Right kidney (tissue), 1 donor: Measurements from ENCODE around the gene FNDC3B.

Source experiments
- DNase-seq: peaks from one replicate; pipeline ENCODE4 v3.0.0-alpha.2; 2016

FNDC3B gene

DNA sequence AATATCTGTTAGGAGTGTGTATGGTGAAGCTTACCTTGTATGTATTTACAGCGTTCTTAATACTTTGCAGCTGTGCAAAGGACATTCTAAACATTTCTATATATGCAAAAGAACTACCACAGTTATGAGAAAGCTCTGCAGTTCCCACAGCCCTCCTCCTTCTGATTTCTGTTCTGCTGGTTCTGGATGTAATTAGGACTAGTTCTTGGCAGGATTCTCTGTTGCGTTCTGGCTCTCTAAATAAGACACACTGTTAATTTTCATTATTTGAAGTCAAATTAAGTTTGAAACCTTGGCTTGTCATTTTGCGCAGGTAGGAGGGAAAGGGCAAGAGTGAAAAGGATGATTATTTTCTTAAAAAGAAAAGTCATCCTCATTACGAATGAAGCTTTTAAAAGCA, 76.4 kb downstream of the FNDC3B start:
- DNase-seq: no peak

DNA sequence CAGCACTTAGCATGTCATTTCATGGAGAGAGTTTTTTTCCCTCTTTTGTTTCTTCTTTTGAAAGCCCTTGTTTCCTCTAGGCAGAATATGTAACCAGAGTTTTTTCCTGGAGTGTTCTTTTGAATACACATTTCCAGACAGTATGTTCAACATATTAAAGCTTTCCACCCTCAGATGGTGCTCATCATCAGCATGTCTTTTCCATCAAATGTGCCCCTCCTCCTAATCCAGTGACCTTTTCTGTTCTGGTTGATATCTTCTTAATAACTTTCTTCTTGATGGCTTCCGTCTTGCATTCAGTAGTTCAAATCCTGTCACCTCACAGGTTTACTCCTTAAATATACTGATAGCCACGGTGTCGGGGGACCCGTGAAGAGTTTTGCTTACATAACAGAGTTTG, 78.6 kb downstream of the FNDC3B start:
- DNase-seq: no peak

GRCh38 chr3:172119266-172119969, 80.0 kb downstream of the FNDC3B start:
- DNase-seq: no peak

- no peak for DNase-seq
These were observed 81.5 kb downstream of the FNDC3B start for GRCh38 chr3:172120912-172121311.

GRCh38 chr3:172121981-172122380, 82.6 kb downstream of the FNDC3B start:
- DNase-seq: no peak

DNA sequence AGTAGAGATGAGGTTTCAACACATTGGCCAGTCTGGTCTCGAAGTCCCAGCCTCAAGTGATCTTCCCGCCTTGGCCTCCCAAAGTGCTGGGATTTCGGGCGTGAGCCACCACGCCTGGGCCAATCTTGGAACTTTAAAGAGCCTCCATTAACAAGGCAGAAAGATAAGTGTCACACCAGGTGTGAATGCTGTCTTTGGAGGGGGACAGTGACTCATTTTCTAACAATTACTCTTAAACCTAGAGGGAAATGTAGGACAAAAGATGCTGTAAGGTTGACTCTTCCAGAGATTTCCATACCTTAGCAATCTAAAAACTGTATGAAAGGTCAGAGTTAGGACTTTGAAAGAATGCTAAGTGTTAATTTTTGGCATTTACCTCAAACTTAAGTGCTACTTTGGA, 84.9 kb downstream of the FNDC3B start:
- DNase-seq: no peak

DNA sequence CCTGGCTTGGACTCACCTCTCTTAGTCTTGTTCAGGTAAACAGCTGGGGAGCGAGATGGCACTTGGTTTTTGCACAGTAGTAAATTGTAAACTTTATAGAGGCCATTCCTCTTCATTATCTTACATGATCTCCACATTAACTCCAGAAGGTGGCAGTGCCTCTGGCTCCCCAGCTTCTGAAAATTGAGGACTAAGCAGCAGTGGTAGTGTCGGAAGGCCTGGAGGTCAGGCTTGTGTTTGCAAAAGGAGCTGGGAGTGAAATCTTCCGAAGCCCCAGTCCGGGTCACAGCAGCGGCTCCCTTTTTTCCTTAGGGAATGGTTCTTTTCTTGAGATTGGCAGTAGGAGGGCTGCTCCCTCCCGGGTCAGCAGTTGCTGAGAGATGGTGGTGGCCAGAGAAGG, 85.7 kb downstream of the FNDC3B start:
- no peak for DNase-seq

DNA sequence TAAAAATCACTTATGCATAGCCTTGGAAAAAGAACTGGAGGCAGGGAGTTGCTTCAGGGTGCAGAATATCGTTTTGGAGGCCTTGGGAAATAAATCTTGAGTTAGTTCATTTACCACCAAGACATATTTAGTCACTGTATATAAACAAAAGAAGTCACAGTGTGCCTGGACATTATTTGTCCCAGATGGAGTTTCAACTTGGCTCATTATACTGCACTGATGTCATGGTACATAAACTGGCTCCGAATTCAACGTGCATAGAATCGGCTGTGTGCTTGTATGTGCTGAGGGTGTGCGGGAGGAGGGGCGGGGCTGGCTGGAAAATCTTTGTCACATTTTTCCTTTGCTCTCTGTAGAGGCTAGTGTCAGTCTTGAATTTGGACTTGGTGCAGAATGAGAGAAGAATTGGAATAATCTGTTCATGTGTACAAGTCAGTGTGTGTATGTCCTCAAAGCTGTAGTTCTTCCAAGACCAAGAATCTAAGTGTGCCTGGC, 86.6 kb downstream of the FNDC3B start:
- DNase-seq: peak; percentile 58

GRCh38 chr3:172126741-172127140, 87.4 kb downstream of the FNDC3B start:
- no peak for DNase-seq

- no peak for DNase-seq
These were observed 87.8 kb downstream of the FNDC3B start for GRCh38 chr3:172127141-172127540.

DNA sequence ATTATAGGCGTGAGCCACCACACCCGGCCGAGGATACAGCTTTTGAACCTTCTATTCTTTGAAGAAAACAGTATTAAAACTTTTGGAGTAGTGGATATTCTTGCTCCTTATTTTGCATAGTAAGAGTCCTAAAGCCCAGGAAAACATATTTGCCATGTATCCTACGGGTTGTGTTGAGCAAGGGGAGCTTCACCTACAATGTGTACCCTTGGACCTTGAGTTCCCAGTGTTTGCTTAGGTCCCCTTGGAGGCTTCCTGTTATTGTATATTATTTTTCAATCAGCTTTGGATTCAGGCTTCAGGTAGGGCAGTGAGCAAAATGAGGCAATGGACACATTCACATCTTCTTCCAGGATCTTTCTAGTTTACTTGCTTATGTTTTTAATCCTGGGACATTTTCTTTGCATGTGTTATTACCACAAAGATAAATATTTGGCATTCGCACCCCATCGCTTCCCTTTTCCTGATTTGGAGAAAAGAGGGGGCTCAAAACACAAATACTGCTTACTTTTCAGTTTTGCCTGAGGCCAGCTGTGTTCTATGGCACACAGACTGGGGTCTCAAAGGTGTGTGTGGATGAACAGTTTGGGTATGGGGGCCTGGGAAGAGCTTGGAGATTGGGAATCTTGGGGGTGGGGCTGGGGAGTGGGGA, 88.7 kb downstream of the FNDC3B start:
- no peak for DNase-seq

GRCh38 chr3:172128858-172129257, 89.5 kb downstream of the FNDC3B start:
- DNase-seq: no peak

DNA sequence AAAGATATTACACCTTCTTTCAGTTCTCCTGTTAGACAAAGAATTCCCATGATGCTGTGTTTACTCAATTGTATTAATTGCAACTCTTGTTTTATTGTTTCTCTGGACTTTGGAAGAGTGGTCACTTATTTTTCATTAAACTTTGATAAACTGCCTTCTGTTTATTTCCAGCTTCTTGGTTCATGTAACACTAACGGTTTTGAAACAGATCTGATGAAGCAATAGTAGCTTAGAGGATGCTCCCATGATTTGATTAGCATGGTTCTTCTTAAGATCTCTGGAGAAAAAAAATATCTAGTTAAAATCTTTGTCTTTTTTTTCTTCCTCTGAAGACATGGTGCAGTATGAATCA, 90.1 kb downstream of the FNDC3B start:
- no peak for DNase-seq

- DNase-seq: no peak
These were observed 90.7 kb downstream of the FNDC3B start for GRCh38 chr3:172129850-172130716.

DNA sequence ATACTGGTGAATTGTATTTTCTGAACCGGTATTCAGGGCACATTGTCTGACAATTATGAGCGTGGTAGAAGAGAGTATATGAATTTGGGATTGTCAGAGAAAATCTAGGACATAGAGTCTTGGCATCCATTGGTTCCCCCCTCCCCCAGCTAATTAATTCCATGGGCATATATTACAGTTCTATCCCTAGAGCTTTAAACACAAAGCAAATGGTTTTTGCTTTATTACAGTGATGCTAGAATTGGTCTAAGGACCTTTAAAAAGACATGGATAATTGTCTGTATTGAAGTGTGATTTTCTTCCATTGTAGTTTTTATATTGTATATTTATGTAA, 91.3 kb downstream of the FNDC3B start:
- DNase-seq: no peak

DNA sequence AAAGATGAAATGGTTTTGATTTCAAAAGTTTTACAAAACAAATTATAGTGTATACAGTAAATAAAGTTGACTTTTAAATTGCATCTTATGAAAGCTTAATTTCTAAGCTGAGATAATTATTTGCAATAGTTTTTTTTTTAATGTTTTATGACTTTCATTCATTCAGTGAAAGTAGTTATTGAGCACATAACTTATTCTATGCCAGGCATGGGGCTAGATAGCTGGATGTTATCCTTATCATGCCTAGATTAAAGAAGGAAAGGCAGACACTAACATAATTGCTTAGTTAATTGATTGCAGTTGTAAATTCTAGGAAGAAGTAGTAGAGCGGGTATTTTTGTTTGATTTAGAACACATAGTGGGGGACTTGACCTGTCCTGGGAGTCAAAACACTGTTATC, 92.4 kb downstream of the FNDC3B start:
- no peak for DNase-seq

GRCh38 chr3:172132159-172132586, 92.8 kb downstream of the FNDC3B start:
- DNase-seq: no peak

GRCh38 chr3:172132721-172133311, 93.4 kb downstream of the FNDC3B start:
- no peak for DNase-seq

GRCh38 chr3:172133838-172134237, 94.5 kb downstream of the FNDC3B start:
- DNase-seq: no peak

DNA sequence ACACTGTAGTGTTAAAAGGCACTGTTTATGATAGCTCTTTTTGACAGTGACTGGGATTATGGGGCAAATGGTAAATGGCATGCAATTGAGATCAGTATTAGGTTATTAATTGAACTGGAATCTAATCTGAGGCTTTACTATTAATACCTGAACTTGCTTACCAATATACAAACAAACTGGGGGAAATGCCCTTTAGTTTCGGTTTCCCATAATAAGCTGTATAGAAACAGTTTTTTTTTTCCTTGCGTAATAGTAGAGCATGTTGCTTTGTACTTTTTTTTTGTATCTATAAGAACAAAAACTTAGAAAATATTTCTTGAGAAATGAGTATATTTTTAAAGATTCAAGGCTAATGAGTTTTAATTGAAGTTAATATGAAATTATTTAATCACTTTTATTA, 95.0 kb downstream of the FNDC3B start:
- no peak for DNase-seq

- DNase-seq: no peak
These were observed 95.8 kb downstream of the FNDC3B start for GRCh38 chr3:172135185-172135584.

DNA sequence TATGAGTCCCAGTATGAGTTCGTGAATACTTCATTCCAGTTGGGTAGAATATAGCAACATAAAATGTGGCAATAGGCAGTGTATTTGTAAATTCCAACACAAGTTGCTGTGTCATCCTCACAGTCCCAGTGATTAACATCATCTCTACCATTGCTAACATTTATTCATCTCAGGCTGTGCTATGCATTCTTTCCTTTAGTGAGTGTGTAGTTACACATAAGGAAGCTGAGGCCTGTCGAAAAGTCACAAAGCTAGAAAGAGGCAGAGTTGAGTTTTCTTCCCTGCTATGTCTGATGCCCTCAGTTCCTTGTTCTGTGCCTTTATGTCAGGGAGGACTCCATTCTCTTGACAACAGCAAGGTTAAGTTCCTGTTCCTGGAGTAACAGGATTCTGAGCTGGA, 96.4 kb downstream of the FNDC3B start:
- DNase-seq: no peak

GRCh38 chr3:172136330-172136729, 97.0 kb downstream of the FNDC3B start:
- no peak for DNase-seq
